Stimulated activated CD4-positive, alpha-beta T cell treated with anti-CD3 and anti-CD28 coated beads, TNF-alpha, amount 100 ng/mL, for 1 hour (primary cell): ENCODE results near the gene GCN1.

Source experiments
- DNase-seq, 3 donors: peaks; one replicate each; pipeline ENCODE4 v3.0.0-alpha.2; 2020; ENCODE audit warnings: low read depth in 3 of 3, low spot score in 1 of 3

Gene GCN1

DNA sequence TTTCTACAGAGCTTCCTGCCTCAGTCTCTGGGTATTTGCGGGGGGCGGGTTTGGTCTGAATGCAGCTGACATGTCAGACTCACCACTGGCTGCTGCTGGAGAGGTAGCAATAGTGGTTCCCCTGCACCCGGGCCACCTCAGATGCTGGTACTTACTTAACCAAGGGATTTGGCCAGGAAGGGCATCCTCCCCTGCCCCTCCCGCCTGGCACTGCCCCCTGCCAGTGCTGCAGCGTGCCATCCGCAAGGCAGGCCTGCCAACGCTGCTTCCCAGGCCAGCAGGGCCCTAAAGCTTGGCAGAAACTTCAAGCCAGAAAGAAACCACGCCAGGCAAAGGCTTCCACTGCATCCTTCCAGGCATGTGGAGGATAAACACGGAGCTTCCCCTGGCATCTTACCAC is 100.0 kb downstream of the GCN1 start:
- no peak for DNase-seq

DNA sequence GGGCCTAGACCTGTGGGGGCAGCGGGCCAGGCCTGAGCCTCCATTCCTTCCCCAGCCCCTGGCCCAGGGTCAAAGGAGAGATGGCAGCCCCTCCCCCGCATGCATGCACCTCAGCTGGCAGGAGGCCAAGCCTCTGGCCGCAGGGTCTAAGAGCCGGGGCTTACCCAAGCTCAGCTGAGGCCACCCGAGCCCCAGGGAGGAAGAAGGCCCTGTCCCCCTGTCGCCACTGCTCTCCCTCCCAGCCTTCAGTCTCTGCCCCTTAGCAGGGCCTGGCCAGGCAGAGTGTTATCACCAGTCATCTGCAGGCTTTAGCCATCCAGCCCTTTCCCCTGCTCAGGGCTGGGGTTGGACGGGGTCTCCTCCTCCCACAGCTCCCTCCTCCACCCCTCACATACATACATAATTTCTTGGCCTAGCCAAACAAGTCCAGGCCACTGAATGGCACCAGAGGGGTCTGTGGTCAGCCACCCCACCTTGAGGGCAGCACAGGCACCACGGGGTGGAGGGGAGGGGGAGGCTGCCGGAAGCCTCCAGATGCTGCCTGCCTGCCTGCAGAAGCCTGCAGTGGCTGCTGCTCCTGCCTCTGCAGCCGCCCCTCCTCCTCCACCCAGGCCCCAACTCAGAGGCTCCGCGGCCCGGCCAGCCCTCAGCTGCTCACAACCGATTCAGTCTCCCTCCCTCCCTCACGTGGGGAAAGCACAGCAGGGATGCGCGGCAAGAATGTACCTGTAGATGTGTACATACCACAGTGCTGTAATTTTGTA is 100.7 kb downstream of the GCN1 start:
- DNase-seq, result no peak

DNA sequence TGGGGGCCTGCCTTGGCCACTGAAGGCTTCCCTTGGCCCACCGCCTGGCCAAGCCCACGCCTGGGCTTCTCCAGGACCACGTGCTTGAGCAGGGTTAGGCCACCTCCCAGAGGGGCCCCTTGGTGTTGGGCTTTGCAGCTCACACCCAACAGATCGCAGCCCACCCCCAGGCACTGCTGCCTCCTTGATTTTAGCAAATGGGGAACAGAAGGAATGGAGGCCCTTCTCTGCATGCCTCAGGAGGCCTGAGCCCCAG is 101.3 kb downstream of the GCN1 start:
- DNase-seq, result no peak

DNA sequence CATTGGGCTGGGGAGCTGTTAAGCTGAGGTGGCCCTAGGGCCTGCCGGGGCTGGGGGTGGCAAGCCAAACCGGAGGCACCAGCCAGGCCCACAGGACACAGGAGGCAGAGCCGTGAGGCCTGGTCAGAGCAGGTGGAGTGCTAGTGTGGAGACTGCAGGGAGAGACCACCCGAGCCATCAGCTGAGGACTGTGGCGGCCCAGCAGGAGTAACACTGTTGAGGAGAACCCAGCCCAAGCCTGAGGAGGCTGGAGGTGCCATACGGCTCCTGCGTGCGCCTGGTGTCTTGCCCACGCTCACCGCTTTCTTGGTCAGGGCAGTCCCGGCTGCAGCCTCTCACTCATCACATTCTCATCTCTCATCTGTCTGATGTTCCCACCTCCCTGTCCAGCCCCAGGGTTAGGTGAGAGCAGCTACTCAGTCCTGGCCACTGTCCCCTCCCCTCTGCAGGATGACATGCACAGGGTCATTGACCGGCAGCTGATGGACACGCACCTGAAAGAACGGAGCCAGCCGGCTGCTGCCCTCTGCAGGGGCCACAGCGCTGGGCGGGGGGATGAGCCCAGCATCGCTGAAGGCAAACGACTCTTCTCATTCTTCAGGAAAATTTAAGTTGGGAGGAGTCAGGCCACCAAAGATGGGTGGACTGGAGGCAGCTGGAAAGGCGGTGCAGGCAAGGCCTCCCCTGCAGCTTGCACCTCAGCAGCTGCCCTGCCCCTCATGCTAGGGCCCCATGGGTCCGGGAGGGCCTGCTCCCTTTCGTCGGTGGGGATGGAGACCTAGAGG is 101.8 kb downstream of the GCN1 start:
- DNase-seq, result no peak

DNA sequence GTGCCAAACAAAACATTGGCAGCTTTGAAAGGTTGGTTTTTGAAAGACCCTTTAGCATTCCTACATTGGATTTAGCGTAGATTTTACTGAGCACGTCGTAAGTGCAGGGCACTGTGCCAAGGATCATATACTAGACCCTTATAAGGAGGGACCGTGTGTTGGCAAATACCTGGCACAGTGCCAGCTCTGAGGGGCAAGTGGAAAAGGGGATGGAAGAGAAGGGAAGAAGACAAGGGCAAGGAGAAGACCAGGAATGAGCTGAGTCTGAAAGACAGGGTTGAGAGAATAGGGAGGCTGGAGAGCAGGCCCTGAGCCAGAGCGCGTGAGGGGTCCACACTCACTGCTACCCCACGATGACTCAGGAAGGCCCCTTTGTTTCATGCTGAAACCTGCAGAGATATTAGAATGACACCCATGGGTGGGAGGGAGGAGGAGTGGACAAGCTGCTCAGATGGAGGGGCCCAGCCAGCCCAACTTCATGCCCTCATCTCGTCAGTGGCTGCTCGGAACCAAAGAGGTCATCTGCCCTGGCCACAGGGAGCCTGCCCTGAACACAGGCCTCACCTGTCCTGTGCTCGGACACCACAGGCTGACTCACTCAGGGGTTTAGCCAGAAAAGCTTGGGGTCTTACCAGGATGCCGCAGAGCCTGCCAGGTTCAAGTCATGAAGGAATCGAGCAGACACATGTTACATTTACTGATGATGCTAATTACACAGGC is 103.0 kb downstream of the GCN1 start:
- no peak for DNase-seq

DNA sequence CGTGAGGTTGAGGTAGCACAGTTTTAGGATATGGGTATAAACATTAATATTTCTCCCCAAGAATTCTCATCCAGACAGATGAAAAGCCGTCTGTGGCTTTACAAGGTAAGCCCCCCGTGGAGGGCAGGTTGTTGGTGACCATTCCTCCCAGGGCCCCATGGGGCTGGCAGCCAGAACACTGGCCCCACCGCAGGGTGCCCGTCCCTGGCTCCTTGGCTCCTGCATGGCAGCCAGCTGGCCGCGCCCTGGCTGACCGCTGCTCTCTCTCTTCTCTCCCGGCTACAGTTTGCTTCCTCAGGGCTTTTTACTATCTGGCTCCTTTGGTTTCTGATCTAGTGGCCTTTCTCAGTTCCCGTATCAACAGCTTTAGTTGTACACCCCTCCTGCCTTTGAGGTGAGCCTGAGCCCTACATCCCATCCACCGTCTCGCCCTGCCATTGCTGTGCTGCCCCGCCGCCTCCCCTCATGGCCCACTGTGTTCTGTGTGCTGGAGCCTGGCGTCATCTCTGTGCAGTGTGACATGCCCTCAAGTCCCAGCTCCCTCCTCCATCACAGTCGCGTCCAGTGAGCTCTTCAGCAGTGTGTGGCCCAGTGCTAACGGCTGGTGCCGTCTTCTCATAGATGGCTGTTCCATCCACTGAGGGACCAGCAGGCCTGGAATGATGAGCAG is 103.8 kb downstream of the GCN1 start:
- DNase-seq, result no peak

DNA sequence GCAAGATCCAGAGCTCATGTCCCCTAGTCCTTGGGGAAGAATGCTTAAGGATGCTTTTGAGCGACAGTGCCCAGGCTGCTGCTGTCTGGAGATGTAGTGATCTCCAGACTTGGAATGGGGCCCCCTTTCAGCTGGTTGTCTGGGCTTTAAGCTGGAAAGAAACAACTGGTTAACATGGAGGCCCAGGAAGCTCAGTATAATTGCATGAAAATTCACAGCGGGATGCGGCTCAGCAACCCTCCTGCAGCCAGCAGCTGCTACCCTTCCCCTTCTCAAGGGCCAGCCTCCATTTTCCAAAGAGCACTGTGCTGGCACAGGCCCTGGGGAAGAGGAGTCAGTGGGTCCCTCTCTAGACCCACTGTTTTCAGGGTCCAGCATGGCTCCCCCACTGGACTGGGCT is 104.3 kb downstream of the GCN1 start:
- DNase-seq, result no peak

DNA sequence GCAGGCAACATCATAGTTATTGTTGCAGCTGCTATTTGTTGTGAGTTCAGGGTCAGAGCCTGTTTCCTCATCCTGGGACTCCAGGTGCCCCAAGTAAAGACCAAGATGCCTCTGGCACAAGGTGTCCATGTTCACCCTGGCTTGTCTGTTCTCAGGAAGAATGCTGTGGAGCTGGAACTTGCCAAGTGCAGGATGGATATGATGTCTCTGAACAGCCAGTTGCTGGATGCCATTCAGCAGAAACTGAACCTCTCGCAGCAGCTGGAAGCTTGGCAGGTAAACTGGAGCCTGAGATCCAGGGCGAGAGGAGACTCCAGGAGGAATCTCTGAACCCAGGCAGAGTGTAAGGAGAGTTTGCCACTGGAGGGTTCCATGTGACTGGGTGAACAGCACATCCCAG is 104.7 kb downstream of the GCN1 start:
- no peak for DNase-seq

DNA sequence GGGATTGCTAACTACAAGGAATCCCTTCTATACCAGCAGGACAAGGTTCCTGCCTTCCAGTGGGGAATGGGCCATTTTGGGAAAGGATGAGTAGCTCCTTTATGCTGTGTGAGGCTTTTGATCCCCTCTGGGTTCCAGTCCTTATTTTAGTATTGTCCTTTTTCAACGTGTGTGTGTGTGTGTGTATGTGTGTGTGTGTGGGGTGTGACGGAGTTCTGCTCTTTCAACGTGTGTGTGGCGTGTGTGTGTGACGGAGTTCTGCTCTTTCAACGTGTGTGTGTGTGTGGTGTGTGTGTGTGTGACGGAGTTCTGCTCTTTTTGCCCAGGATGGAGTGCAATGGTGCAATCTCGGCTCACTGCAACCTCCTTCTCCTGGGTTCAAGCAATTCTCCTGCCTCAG is 105.4 kb downstream of the GCN1 start:
- DNase-seq, result no peak

DNA sequence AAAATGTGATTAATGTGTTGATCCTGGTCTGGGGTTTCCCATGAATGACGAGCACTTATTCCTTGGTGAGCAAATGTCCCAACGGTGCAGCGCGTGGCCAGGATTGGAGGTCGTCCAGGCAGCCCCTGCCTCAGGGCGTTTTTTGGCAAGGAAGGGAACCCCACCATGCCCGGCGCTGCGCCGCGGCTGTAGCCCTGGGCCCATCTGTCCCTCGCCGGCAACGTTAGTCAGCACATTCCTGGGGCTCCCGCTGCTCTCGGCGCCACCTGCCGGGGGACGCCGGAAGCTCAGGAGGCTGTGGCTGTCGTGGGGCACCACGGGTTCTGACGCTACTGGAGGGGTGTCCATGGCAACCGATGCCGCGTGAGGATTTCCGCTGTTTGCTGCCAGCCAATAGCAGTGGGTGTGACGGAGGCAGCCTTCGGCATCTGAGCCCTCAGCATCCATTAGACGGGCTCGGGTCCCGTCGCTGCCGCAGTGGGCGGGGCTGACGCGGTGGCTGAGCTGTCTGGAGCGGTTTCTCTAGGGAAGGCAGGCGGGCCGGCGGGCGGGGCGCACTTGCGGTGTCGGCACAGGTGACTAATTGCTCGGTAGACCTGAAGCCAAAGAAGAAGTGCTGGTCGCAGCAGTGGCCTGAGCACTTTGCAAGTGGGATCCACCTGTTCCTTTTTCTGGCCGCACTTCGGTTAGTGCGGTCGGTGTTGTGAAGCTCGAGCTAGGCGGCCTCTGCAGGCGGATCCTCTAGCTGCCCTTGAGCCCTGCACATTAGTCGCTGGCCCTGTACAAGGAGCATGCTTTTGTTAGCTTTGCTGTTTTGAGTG is 107.5 kb downstream of the GCN1 start:
- peak; percentile 98 to 99 (median 99) for DNase-seq

DNA sequence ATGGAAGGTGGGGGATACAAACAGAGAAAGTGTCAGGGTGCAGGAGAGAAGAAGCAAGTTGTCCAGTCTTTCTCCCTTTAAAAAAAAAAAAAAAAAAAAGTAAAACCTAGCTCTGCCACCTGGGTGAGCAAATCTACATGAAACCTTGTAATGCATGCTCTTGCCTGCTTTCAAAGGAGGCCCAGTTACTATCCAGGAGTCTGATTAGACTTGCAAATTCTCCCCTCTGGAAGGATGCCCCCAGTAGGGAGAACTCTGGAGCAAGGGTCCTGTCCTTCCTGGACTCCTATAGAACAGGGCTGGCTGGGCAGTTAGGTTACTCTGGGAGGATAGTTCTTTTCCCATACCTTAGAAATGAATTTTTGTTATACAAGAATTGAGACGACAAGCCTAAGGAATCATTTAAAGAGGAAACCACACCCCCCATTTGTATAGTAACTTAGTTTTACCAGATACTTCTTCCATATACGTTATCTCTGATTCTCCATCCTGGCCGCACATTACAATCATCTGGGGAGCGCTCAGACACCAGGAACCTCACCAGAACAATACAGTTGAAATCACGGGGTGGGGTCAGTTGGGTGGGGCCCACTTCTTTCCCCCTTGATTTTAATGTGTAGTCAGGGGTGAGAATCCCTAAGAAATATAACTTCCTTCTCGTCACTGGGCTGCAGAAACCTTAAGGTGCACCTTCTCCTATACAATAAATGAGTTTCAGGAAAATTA is 108.4 kb downstream of the GCN1 start:
- DNase-seq, result no peak

DNA sequence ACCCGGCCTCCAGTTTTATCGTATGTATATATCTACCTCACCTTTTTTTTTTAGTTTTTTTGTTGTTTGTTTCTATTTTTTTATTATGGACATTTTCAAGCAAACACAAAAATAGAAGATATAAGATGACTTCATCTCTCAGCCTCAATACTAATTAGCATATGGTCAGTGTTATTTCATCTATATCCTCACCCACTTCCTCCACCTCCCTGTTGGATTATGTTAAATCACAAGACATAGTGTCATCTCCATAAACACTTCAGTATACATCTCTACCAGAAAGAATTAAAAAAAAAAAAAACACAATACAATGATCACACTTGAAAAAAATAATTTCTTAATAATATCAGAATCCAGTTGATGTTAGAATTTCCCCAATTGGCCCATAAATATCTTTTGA is 112.9 kb downstream of the GCN1 start:
- no peak for DNase-seq

DNA sequence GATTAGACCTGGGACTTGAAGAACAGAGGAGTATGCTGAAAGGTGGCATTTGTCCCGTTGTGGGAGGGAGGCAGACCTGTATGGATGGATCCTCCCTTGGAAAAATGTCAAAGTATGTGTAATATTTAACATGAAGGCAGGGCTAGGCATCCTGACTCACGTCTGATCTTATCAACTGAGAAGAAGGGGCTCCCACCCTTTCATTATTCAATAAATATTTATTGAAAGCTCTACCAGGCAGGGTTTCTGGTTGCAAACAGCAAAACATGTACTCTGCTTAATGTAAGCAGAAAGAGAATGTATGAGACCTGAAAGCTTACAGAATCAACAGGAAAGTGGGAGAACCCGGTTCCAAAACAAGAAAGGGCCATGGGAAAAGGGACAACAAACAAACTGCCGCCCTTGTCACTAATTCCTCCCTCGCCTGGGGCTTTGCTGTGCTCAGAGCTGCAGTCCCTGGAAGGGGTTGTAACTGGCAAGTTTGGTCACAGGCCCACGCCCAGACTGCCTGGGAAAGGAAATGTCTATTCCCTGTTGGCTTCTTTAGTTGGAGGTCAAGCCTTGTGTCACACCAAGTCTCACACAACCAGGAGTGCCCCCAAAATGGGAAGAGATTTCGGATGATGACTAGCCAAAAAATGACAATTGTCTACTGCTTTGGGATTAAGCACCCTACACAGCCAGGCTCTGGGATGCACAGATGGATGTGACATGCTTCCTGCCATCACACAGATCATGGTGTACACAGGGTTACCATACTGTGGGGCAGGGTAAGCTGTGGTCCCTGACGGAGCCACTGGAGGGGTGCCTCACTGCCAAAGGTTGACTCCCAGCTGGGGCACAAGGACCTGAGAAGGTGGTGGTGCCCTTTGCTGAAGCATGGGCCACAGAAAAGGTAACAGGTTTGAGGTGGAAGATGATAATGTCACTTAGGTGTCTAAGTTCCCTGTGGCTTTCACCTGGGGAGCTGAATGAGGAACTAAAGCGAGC is 114.8 kb downstream of the GCN1 start:
- DNase-seq, result no peak

DNA sequence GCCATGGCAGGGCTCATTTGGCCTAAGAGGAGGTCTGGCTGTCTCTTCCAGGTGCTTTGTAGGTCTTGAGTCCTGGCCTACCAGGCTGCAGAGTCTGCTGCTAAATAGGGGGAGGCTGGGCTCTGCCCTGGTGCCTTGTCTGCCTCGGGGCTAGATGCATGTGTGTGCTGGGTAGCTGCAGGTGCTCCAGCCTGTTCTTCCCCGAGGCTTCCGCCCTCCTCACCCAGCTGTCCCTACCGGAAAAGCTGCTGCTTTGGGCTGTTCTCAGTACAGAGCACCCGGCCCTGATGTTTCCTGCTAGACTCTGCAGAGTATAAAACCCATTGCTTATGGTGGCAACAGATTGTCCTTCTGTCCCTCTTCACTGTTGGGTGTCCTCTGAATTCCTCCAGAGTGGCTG is 115.6 kb downstream of the GCN1 start:
- no peak for DNase-seq

DNA sequence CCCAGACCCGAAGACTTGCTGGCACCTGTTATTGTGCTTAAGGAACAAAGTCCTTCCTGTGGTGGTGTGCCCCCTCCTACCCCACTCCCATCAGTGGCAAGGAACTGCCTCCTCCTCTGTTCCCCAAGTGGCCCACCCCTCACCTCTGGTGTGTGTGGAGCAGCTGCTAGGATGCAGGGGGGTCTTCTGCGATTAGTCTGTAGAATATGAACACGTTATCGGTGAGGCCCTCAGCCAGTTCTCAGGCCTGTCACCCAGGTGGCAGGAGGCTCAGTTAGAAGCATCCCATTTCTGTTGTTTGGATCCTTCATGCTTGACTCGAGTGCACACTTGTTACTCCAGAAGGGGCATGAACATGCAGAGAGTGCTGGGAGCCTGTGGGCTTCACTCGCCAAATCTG is 117.3 kb downstream of the GCN1 start:
- no peak for DNase-seq
